CD4-positive, alpha-beta T cell (primary cell): ENCODE measurements around the gene MAN2B2. TPM values are rescaled to one million over a fixed set of nuclear protein-coding genes. Genes with fewer than 3 reads are reported as not detected.
"Not testable (repeated sequence)": the region's sequence is repeated elsewhere in the genome, so short reads cannot be mapped to it uniquely, and the experiment has no call there.

Experiments
- ATAC-seq: fragments of 200-7000 bp; cut with Tn5 transposase; one replicate; pipeline ENCODE4 v1.10.0; 2022; ENCODE audit warnings: mild to moderate bottlenecking; ENCODE audit not compliant: poor library complexity
- CTCF ChIA-PET: fragments of 350-600 bp; sonication (Branson Sonifier 250); formaldehyde crosslinking; loops from one replicate; lab custom pipeline; 2021; ENCODE audit warnings: antibody characterized with exemption, inconsistent platforms; lab: Charles Lee
- POLR2A ChIA-PET: fragments of 350-600 bp; sonication (Branson Sonifier 250); formaldehyde crosslinking; loops from one replicate; lab custom pipeline; 2021; ENCODE audit warnings: antibody characterized with exemption, inconsistent platforms; lab: Charles Lee
- DNase-seq, 14 experiments: peaks; one replicate each; pipeline ENCODE4 v3.0.0-alpha.2; 2013 to 2020; ENCODE audit warnings: mixed read lengths in 2 of 14
- H3K27ac ChIP-seq, 2 donors: one replicate each; pipeline versions ENCODE4 v1.5.1 to v1.7.0; 2013; ENCODE audit warnings: low read length in 2 of 2, low read depth in 1 of 2, mild to moderate bottlenecking in 1 of 2
- H3K27me3 ChIP-seq, 2 experiments: 1 replicate in 1 of 2; 2 replicates in 1 of 2; pipeline versions ENCODE4 v1.6.1 to v1.7.0; 2013; ENCODE audit warnings: low read length in 2 of 2, control low read depth in 1 of 2, mild to moderate bottlenecking in 1 of 2, moderate library complexity in 1 of 2; ENCODE audit not compliant: insufficient read depth in 2 of 2, control insufficient read depth in 1 of 2
- H3K36me3 ChIP-seq: one replicate; pipeline ENCODE4 v1.6.1; 2013; ENCODE audit warnings: low read length, control low read depth; ENCODE audit not compliant: insufficient read depth
- H3K4me1 ChIP-seq: one replicate; pipeline ENCODE4 v1.6.1; 2013; ENCODE audit warnings: low read length, control low read depth; ENCODE audit not compliant: insufficient read depth
- H3K4me3 ChIP-seq: one replicate; pipeline ENCODE4 v1.5.1; 2013; ENCODE audit warnings: mild to moderate bottlenecking, low read length, moderate library complexity
- H3K9me3 ChIP-seq, 2 experiments: 1 replicate in 1 of 2; 2 replicates in 1 of 2; pipeline versions ENCODE4 v1.6.1 to v1.7.0; 2013; ENCODE audit warnings: low read length in 2 of 2, mild to moderate bottlenecking in 2 of 2, control low read depth in 1 of 2, moderate library complexity in 1 of 2; ENCODE audit not compliant: control insufficient read depth in 1 of 2, insufficient read depth in 1 of 2
- H3K27ac Mint-ChIP-seq: one replicate; pipeline ENCODE4 v1.8.0; 2020; ENCODE audit warnings: mixed read lengths
- H3K27me3 Mint-ChIP-seq: one replicate; pipeline ENCODE4 v1.8.0; 2021; ENCODE audit warnings: mixed read lengths
- H3K36me3 Mint-ChIP-seq: one replicate; pipeline ENCODE4 v1.8.0; 2021; ENCODE audit warnings: low read depth, mixed read lengths
- H3K4me1 Mint-ChIP-seq: one replicate; pipeline ENCODE4 v1.8.0; 2021; ENCODE audit warnings: low read depth, mixed read lengths
- H3K4me3 Mint-ChIP-seq: one replicate; pipeline ENCODE4 v1.8.0; 2020; ENCODE audit warnings: mild to moderate bottlenecking, mixed read lengths
- H3K9me3 Mint-ChIP-seq: one replicate; pipeline ENCODE4 v1.8.0; 2020; ENCODE audit warnings: mixed read lengths
- intact Hi-C, 2 experiments: fragments of 100-400 bp; cut with DNase I in 1 of 2; cut with micrococcal nuclease in 1 of 2; formaldehyde crosslinking; loops; one replicate each; pipeline versions ENCODE4 v1.15.1 to v1.9.0; 2023 to 2025; cut with DNase I, micrococcal nuclease
- total RNA-seq, 174 experiments: library from RNA in 2 of 174; stranded (reverse) in 2 of 174; gene quantifications; one replicate each; pipeline ENCODE4 v1.2.3 and lab custom pipeline; 2021 to 2026
- TF ChIP-seq, protein P1 (sequence below): fragments of 200-600 bp; IDR thresholded peaks from one replicate; pipeline ENCODE4 v1.8.0; 2022; ENCODE audit warnings: antibody characterized with exemption, mild to moderate bottlenecking

Gene MAN2B2
- total RNA-seq, 2 experiments from 2014 or later = 25.9 to 28.5 TPM

DNA sequence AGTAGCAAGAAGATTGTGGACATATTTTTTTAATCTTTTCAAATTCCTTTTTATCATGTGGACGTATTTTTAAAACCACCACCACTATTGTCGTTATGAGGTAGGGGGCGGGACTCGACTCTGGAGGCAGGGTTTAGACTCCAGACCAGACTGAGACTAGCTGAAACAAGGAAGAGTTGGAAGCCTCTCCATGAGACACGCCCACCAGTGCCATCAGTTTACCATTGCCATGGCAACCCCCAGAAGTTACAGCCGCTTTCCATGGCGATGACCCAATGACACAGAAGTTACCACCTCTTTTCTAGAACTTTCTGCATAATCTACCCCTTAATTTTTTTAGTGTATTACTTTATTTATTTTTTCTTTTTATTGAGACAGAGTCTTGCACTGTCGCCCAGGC, 74.2 kb downstream of the MAN2B2 start:
- Histone ChIP-seq H3K4me3 (no peak overlapping the region), H3K27ac (no peak overlapping the region), H3K27me3 (no peaks in the 10 kb centered on the region), H3K36me3 (no peaks in the 10 kb centered on the region), H3K9me3 (no peaks in the 10 kb centered on the region), H3K4me1 (no peaks in the 10 kb centered on the region)
- intact Hi-C loops = loop anchor here (10.0 kb wide), 2 partner anchors 74 to 384 kb away; partner anchors contain the start of genes MAN2B2 (in 1 of the 2) and WFS1 (in 1 of the 2)
- H3K36me3 Mint-ChIP-seq = peaks cover 3% of the 10 kb centered on the region
- no peak overlapping the region for H3K27ac Mint-ChIP-seq
- ATAC-seq = no peak
- no peak overlapping the region for H3K4me3 Mint-ChIP-seq
- no peak for DNase-seq
- TF ChIP-seq, protein P1, sequence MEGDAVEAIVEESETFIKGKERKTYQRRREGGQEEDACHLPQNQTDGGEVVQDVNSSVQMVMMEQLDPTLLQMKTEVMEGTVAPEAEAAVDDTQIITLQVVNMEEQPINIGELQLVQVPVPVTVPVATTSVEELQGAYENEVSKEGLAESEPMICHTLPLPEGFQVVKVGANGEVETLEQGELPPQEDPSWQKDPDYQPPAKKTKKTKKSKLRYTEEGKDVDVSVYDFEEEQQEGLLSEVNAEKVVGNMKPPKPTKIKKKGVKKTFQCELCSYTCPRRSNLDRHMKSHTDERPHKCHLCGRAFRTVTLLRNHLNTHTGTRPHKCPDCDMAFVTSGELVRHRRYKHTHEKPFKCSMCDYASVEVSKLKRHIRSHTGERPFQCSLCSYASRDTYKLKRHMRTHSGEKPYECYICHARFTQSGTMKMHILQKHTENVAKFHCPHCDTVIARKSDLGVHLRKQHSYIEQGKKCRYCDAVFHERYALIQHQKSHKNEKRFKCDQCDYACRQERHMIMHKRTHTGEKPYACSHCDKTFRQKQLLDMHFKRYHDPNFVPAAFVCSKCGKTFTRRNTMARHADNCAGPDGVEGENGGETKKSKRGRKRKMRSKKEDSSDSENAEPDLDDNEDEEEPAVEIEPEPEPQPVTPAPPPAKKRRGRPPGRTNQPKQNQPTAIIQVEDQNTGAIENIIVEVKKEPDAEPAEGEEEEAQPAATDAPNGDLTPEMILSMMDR = no peak
- H3K9me3 Mint-ChIP-seq = no peaks in the 10 kb centered on the region
- ChIA-PET CTCF (no interaction called here), POLR2A (no interaction called here)
- H3K27me3 Mint-ChIP-seq = no peaks in the 10 kb centered on the region
- H3K4me1 Mint-ChIP-seq = no peaks in the 10 kb centered on the region

DNA sequence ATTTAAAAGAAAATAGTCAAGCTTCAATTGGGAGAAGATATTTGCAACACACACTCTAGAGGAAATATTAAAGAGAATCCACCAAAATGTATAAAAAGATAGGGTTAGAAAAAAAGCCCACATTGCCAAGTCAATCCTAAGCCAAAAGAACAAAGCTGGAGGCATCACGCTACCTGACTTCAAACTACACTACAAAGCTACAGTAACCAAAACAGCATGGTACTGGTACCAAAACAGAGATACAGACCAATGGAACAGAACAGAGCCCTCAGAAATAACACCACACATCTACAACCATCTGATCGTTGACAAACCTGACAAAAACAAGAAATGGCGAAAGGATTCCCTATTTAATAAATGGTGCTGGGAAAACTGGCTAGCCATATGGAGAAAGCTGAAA, 79.2 kb downstream of the MAN2B2 start:
- CTCF ChIA-PET, H3K36me3 ChIP-seq, H3K4me1 Mint-ChIP-seq, H3K36me3 Mint-ChIP-seq, H3K27me3 Mint-ChIP-seq, H3K27me3 ChIP-seq, ATAC-seq, H3K9me3 Mint-ChIP-seq, H3K27ac Mint-ChIP-seq, H3K27ac ChIP-seq, H3K9me3 ChIP-seq, intact Hi-C loops, H3K4me3 Mint-ChIP-seq, H3K4me3 ChIP-seq, DNase-seq: not testable (repeated sequence)
- POLR2A ChIA-PET = interaction anchor here (0.6 to 1.7 kb wide), 3 partner anchors 9 to 21 kb away, joined by 3 to 9 read pairs (median 5); partner anchors contain the start of gene MRFAP1
- peaks cover 12% of the 10 kb centered on the region for H3K4me1 ChIP-seq

DNA sequence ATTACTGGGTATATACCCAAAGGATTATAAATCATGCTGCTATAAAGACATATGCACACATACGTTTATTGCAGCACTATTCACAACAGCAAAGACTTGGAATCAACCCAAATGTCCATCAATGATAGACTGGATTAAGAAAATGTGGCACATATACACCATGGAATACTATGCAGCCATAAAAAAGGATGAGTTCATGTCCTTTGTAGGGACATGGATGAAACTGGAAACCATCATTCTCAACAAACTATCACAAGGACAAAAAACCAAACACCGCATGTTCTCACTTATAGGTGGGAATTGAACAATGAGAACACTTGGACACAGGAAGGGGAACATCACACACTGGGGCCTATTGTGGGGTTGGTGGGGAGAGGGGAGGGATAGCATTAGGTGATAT, 80.3 kb downstream of the MAN2B2 start:
- H3K36me3 ChIP-seq, intact Hi-C loops, H3K4me3 Mint-ChIP-seq, H3K4me1 Mint-ChIP-seq, H3K27me3 ChIP-seq, H3K9me3 ChIP-seq, H3K27ac Mint-ChIP-seq, H3K4me3 ChIP-seq, ATAC-seq, CTCF ChIA-PET, H3K27ac ChIP-seq, H3K27me3 Mint-ChIP-seq, H3K36me3 Mint-ChIP-seq, H3K9me3 Mint-ChIP-seq, DNase-seq: not testable (repeated sequence)
- POLR2A ChIA-PET = interaction anchor here (4.9 kb wide), 1 partner anchor 14 kb away, joined by 56 read pairs; the partner anchor contains the start of gene MRFAP1
- peaks cover 18% of the 10 kb centered on the region for H3K4me1 ChIP-seq

DNA sequence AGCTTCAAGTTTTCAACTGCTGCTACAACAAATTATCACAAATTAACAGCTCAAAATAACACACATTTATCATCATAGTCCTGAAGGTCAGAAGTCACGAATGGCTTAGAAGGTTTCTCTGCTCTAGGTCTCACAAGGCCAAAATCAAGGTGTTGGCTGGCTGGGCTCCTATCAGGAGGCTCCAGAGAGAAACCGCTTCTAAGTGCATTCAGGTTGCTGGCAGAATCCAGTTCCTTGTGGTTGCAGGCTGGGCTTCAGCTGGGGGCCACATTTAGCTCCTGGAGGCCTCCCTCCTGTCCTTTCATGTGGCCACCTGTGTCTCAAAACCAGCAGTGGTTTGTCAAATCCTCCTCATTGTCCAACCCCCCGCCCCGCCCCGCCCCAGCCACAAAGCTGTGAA, 80.9 kb downstream of the MAN2B2 start:
- Mint-ChIP-seq H3K36me3 (no peaks in the 10 kb centered on the region), H3K4me3 (no peak overlapping the region), H3K27me3 (peaks cover 6% of the 10 kb centered on the region), H3K9me3 (no peaks in the 10 kb centered on the region), H3K4me1 (no peaks in the 10 kb centered on the region), H3K27ac (no peak overlapping the region)
- H3K27ac ChIP-seq = no peak overlapping the region
- ChIA-PET POLR2A (interaction anchor here (4.9 kb wide), 1 partner anchor 14 kb away, joined by 56 read pairs; the partner anchor contains the start of gene MRFAP1), CTCF (no interaction called here)
- no peak for DNase-seq
- TF ChIP-seq, protein P1 = no peak
- H3K9me3 ChIP-seq = peaks cover 0 to 5% of the 10 kb centered on the region in 2 experiments
- ATAC-seq = no peak
- no peaks in the 10 kb centered on the region for H3K36me3 ChIP-seq
- peaks cover 18% of the 10 kb centered on the region for H3K4me1 ChIP-seq
- H3K4me3 ChIP-seq = no peak overlapping the region
- intact Hi-C loops = no loop called here
- peaks cover 0 to 4% of the 10 kb centered on the region in 2 experiments for H3K27me3 ChIP-seq
